HK-2 (cell line): ENCODE measurements around the gene ZNF827.

ENCODE experiments used
- DNase-seq: peaks from one replicate; pipeline ENCODE4 v3.0.0-alpha.2; 2018; ENCODE audit not compliant: unreplicated experiment

ZNF827 gene

GRCh38 chr4:145756244-145756643 lies 182.4 kb downstream of the ZNF827 start:
- no peak for DNase-seq

DNA sequence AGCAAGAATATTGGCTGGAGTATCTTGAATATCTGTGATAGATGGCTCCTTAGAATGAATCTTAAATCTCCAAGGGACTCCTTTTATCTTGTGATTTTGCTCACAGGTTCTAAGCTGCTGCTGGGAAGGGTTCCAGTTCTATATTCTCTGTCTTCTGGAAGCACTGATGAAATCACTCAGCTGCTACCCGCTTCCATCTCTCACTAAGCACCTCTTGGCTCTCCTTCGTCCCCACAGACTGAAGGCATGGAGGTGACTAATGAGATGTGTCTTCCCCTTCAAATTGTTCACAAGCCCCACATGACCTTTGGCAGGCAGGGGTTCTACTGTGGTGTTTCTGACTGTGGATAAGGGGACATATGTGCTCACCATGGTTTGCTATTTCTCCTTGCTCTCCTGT lies 182.8 kb downstream of the ZNF827 start:
- DNase-seq, result no peak

DNA sequence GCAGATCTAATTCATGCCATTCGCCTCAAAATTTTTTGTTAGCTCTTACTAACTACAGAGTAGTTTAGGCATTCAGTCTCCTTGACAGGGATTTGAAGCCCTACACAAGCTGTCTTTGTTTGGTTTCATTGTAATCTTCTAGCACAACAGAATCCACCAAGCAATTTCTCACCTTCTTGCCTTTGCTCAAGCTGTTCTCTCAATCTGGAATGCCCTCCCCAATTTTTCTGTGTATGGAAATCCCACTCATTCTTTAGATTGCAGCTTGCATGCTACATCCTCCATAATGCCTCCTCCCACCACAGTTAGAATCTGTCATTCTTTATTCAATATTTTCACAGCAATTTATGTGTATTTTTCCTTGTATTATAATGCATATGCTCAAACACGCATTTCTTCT lies 195.0 kb downstream of the ZNF827 start:
- no peak for DNase-seq

DNA sequence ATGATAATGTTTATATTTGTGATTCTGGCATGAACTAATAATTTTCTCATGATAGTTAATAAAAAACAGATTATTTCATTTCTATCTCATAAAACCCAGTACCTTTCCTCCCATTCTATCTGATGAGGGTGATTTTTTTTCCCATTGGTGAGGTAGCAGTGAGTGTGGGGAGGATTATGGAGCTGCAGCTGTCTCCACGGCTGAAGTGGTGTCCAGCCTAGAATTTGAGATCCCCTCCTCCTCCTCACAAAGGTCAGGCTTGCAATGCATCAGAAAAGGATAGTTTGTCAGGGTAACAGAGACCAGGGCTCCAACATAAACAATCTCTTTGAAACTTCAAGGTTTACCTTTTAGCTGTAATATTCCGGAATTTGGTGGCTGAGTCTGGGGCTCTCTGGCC lies 197.8 kb downstream of the ZNF827 start:
- DNase-seq, result no peak

DNA sequence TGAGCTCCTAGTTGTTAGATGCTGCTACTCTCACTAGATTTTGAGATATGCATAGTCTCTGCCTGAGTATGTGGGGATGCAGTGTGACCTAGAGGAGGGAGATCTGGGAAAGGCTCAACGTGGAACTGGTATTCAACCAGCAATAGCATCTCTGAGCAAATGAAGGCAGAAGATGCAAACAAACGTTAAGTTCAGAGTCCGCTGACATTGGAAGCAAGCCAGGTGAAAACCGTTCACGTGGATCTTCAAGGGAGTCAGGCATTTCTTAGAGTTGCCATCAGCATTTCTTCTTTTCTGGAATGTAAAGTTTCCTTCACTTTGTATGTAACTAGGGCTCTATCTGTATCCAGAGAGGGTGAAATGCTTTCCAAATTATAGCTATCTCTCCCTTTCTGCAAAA lies 198.8 kb downstream of the ZNF827 start:
- peak; percentile 20 for DNase-seq

- no peak for DNase-seq
These were observed 202.3 kb downstream of the ZNF827 start for GRCh38 chr4:145736241-145736831.

DNA sequence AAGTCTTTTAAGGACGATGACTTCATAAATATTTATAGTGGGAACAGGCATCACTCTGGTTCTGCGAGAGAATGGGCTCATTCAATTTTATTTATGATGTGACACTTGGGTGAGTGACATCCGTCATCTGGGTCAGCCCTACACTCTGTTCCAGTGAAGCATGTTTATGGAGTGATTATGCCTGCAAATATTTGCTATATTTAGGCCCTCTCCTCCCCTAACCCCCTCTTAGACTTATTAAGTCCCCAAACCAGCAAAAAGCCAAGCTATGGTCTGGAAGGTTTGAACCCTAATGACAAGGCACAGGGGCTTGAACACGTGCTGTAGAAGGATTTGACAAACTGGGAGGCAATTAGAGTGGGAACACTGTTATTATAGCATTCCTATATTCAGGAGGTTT lies 202.8 kb downstream of the ZNF827 start:
- DNase-seq, result no peak

DNA sequence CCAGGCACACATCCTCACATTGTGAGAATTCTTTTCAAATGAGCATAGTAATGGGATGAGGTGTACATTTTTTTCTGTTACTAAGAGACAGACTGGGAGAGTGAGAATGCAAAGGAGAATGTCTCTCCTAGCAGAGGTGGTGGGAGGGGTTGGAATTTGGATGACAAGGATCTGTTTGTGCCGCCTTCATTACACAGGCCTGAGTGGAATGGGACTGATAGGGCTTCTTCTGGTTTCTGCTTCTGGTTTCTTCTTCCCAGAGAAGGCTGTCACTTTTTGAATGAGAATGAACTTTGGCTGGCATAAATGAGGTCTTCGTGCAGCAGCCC lies 203.3 kb downstream of the ZNF827 start:
- peak; percentile 71 for DNase-seq

DNA sequence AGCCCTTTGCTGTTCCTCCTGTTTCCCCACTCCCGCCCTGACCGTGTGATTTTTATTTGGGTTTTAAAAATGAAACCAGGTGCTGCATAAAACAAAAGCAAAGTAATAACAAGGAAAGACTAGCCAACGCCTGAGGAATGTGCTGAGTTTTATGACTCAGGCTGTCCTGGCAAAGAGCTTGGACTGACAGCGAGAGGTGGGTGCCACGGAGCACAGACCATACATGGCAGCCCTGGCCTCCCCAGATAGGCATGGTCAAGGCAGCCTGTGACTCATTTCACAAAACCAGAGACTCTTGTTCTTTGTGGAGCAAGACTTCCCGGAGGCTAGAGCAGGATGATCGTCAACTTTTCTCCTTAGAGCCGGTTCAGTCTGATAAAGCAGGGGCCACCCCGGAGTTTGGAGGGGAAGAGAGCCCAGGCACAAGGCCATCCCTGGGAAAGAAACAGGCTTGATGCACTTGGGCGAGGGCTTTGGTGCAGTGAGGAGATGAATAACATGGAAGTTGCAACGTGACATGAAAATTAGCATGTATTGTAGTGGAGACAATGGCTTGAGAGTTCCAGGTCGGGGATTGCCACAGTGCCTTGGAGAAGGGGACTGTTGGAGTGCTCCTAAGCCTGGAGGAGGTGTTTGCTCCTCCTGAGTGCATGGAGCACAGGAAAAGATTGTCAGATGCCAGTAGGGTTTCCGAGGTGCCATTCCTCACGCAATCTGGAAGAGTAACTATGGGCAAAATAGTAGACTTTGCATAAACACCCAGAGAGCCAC lies 203.9 kb downstream of the ZNF827 start:
- peak; percentile 89 for DNase-seq

DNA sequence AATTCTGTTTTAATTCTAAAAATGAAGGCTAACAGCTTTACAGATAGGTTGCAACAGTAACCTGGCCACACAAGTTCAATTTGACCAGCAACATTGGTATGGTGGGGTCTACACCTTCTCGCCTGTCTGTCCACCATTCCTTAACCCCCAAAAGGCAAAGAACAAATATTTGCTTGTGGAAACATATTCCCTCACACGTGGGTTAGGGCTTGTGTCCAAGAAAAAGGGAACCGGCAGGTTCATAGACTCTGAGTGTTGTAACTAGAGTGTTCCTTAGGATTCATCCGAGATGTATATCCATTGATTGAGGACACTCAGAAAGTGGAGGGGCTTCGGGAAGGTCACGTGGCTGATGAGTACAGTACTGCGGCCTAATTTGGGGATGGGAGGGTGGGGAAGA lies 204.6 kb downstream of the ZNF827 start:
- no peak for DNase-seq

DNA sequence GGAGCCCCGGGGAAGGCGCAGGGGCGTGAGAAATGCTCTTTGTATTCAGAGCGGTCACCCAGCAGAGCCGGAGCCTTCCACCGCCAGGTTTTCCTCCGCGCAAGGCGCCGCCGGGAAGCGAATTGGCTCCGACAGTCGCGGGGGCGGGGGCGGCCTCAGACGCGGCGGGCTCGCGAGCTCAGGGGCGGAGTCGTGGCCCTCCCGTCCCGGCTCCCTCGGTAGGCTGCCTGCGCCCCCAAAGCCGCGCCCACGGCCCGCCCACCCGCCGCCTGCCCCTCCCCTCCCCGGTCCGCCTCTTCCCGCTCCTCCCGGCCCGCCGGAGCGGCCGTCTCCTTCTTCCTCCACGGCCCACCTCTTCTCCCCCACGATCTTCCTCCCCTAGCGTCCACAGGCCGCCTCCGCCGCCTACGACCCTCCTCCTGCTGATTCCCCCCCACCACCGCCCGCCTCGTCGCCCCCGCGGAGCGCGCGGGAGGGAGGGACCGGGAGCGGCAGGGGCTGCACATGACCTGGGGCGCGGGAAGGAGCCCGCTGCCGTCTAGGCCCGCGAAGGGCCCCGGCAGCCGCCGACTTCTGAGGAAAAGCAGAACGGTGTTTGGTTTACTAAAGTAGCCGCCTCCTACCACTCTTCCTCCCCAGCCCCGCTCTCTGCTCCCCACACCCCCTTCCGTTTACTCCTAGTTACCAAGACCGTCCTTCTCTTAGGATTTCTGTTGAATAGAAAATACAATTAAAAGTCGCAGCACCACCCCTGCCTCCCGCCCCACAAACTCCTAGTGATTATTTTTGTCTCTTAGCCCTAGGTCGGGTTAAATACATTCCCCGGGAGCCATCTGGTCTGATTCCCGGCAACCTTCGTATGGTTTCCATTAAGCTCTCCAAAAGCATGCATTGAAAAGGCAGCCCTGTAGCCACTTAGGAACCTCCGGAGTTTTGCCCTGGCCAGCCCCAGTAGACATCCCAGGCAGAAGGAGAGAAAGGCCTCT lies 205.4 kb downstream of the ZNF827 start:
- DNase-seq, result peak; percentile 96

GRCh38 chr4:145732001-145732815 lies 206.4 kb downstream of the ZNF827 start:
- DNase-seq, result no peak

DNA sequence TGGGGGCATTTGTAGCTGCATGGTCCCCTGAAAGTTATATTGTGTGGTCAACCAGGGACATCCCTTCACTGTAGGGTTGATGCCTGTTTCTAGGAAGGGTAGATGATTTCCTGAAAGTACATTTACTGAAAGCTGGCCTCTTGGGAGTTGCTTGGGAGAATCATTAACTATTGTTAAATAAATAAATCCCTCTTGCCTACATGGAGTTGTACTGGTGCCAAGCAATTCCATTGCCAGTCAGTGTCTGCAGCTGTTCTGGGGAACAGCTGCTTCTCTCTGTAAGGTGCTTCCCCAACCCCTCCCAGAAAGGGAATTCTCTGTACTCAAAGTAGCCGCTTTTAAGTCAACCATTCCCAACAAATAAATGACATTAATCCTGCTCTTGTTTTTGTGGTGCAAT lies 207.6 kb downstream of the ZNF827 start:
- peak; percentile 14 for DNase-seq

GRCh38 chr4:145730026-145730425 lies 208.6 kb downstream of the ZNF827 start:
- no peak for DNase-seq

DNA sequence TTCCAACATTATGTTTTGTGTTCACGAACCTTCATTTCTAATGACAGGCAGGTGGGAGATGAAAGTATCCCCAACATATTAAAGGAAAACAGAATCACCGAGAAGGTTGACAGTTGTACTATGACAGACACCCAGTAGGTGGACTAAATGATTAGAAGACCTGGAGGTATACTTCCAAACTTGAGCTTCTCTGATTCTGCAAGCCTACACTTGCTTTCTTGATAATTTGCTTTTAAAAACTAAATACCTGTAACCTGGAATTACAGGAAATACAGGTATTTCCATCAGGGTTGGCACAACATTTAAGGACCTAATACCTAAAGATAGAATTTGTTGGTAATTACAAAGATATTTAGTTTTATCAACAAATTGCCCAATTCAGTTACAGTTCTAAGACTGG lies 215.3 kb downstream of the ZNF827 start:
- no peak for DNase-seq

- DNase-seq, result no peak
These were observed 216.1 kb downstream of the ZNF827 start for GRCh38 chr4:145722561-145722960.

- no peak for DNase-seq
These were observed 218.0 kb downstream of the ZNF827 start for GRCh38 chr4:145720656-145721055.

GRCh38 chr4:145719752-145720624 lies 218.6 kb downstream of the ZNF827 start:
- DNase-seq, result no peak

- DNase-seq, result no peak
These were observed 221.9 kb downstream of the ZNF827 start for GRCh38 chr4:145716661-145717200.

DNA sequence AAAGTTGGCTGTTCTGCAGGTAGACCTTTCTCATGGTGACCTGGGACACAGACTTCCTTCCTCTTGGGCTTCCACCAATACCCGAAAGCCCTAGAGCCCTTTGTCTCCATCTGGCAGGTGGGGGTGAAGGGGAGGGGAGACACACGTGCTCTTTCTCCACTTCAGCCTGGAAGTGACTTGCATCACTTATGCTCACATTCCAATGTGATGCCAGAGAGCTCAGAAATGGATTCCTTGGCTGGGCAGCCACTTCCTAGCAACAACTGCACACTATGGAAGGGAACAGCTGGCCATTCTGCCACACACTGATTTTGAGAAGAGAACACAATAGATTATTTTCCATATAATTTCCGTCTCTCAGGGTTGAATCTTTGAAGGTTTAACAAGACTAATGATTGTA lies 222.4 kb downstream of the ZNF827 start:
- no peak for DNase-seq
